ENCODE data around the gene OSBPL10.

- TF ChIP-seq, protein P1, sequence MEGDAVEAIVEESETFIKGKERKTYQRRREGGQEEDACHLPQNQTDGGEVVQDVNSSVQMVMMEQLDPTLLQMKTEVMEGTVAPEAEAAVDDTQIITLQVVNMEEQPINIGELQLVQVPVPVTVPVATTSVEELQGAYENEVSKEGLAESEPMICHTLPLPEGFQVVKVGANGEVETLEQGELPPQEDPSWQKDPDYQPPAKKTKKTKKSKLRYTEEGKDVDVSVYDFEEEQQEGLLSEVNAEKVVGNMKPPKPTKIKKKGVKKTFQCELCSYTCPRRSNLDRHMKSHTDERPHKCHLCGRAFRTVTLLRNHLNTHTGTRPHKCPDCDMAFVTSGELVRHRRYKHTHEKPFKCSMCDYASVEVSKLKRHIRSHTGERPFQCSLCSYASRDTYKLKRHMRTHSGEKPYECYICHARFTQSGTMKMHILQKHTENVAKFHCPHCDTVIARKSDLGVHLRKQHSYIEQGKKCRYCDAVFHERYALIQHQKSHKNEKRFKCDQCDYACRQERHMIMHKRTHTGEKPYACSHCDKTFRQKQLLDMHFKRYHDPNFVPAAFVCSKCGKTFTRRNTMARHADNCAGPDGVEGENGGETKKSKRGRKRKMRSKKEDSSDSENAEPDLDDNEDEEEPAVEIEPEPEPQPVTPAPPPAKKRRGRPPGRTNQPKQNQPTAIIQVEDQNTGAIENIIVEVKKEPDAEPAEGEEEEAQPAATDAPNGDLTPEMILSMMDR (IDR thresholded peaks at IDR 0.05) = peak; percentile 36 to 51 (median 38)
- no peak for TF ChIP-seq POLR2A (IDR thresholded peaks at IDR 0.05)
Measured at GRCh38 chr3:31768479-31769125, 212.5 kb downstream of the OSBPL10 start.
